Spleen (tissue), 7 donors: ENCODE data around the gene PARD3.

Experiments used
- POLR2A ChIP-seq, 3 donors: fragments of 450-650 bp; IDR thresholded peaks; one replicate each; pipeline ENCODE4 v1.5.1; 2017; ENCODE audit warnings: antibody characterized with exemption in 3 of 3, mild to moderate bottlenecking in 1 of 3
- POLR2AphosphoS5 ChIP-seq, 3 donors: sonication (generic); formaldehyde crosslinking; IDR thresholded peaks; one replicate each; pipeline ENCODE4 v1.5.1; 2017; ENCODE audit warnings: antibody characterized with exemption in 3 of 3
- TF ChIP-seq, protein P1 (sequence below), 11 experiments: fragments of 200-600 bp in 7 of 11; fragments of 450-650 bp in 4 of 11; sonication (generic) in 4 of 11; IDR thresholded peaks in 8 of 11; conservative IDR thresholded peaks in 3 of 11; 1 replicate in 7 of 11; 2 replicates in 4 of 11; pipeline versions ENCODE4 v1.4.0 to v1.8.0; 2016 to 2021; ENCODE audit warnings: antibody characterized with exemption in 11 of 11, inconsistent platforms in 4 of 11, mild to moderate bottlenecking in 1 of 11
- donor health status: DM: no; HTN: no; CAD: no; lungs with moderate emphysema.
- donor health status: DM: no; HTN: no; CAD: no.
- donor health status: DM: no; HTN: no; CAD: no.

DNA sequence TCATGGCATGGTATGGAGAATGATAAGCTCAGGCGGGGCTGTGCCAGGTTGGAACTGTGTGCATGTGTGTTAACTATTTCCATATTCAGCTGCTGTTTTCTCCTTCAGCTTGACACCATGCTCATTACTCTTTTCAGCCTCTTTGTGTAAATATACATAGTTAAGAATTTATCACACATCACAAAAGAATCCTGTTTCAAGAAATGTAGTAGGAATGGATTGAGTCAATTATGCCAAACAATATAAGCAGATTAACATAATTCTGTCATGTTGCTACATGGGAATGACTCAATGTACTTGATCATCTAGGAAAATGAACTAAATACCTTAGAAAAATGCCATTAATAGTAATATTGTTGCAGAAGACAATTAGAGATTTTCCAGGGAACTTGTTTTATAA lies 687.4 kb downstream of the PARD3 start:
- no peak for TF ChIP-seq POLR2A (IDR thresholded peaks at IDR 0.05)
- TF ChIP-seq, protein P1, sequence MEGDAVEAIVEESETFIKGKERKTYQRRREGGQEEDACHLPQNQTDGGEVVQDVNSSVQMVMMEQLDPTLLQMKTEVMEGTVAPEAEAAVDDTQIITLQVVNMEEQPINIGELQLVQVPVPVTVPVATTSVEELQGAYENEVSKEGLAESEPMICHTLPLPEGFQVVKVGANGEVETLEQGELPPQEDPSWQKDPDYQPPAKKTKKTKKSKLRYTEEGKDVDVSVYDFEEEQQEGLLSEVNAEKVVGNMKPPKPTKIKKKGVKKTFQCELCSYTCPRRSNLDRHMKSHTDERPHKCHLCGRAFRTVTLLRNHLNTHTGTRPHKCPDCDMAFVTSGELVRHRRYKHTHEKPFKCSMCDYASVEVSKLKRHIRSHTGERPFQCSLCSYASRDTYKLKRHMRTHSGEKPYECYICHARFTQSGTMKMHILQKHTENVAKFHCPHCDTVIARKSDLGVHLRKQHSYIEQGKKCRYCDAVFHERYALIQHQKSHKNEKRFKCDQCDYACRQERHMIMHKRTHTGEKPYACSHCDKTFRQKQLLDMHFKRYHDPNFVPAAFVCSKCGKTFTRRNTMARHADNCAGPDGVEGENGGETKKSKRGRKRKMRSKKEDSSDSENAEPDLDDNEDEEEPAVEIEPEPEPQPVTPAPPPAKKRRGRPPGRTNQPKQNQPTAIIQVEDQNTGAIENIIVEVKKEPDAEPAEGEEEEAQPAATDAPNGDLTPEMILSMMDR (IDR thresholded peaks at IDR 0.05 in 8 of 11, conservative IDR thresholded peaks at IDR 0.05 in 3 of 11): no peak
- no peak for TF ChIP-seq POLR2AphosphoS5 (IDR thresholded peaks at IDR 0.05)
